GM19328 (cell line): Measurements from ENCODE around the gene PPP1R13L.

Source experiments
- ATAC-seq: cut with Tn5 transposase; IDR thresholded peaks from one replicate; pipeline ENCODE4 v1.9.1; 2021; ENCODE audit warnings: mild to moderate bottlenecking, moderate library complexity; ENCODE audit not compliant: unreplicated experiment

Gene PPP1R13L

DNA sequence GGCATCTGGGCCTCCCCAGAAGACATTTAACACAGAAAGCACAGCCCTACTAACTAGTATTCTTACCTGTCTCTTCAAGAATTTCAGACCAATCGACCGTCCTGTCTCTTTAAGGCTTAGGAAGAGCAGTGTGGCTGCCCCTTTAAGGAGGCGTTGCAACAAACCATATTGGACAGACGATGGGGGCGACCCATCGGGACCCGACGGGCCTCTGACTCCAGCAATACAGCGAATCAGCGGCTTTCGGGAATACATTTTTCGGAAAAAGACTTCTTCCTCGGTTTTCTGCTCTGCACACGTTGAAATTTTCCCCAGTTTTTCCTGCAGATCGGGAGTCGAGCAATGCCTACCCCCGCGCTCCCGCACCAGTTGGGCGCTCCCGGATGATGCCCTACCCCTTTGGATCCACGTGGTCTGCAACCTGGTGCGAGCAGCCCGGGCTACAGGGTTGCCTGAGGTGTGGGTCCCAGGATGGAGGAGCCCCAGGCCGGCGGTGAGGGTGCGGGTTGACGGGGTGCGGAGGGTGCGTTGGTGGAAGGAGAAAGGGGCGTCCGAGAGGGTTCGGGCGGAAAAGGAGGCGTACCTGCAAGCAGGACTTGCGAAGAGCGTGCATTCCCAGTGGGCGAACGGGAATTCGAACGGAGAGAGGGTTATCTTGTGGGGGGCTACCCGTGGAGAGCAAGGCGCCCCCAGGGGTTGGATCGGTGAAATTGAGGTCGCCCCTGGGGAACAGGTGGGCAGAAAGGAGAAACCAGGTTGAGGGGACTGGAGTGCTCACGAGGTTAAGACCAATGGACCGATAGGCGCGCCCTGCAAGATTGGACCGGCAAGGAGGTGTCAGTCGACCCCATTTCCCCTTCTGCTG lies 1.6 kb upstream of the PPP1R13L start, which contains the start of gene POLR1G:
Gene POLR1G, plus strand, starts transcription at position 419 of the 865 bp plus-strand sequence. Its CDS starts 53 bp downstream, at position 472.
- ATAC-seq, result peak; percentile 80

DNA sequence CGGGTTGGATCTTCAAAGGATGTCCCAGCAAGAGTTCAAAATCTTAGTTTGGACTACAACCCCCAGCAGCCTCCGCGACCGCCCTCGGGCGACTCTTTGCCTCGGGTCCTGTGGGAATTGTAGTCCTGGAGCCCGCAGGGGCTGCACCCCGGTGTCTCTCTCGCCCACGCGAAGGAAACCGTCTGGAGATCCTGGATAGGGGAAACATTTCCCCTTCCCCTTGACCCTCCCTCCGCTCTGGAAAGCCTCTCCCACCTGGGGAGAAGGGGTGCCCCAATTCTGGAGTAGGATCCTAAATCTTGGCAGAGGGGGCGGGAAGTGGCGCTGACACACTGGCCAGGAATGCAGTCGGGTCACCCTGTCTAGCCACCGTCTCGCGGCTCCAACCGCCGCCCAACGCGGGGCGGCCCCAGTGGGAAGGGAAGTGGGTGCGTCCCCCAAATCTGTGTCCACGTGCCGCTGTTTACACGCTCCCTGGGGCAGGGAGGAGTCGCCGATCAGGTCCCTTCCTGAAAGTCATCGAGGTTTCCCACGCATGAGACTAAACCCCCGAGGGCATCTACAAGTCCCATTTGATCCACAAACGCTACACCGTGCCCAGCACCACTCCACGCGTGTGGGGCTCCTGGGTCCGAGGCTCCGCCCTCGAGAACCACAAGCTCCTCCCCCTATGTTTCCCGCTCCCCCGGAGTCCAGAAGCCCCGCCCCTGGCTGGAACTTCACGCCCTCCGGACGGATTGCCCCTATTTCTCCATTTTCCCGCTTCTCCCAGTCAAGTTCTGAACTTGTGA lies 761 bp upstream of the PPP1R13L start:
- ATAC-seq, result peak; percentile 40

DNA sequence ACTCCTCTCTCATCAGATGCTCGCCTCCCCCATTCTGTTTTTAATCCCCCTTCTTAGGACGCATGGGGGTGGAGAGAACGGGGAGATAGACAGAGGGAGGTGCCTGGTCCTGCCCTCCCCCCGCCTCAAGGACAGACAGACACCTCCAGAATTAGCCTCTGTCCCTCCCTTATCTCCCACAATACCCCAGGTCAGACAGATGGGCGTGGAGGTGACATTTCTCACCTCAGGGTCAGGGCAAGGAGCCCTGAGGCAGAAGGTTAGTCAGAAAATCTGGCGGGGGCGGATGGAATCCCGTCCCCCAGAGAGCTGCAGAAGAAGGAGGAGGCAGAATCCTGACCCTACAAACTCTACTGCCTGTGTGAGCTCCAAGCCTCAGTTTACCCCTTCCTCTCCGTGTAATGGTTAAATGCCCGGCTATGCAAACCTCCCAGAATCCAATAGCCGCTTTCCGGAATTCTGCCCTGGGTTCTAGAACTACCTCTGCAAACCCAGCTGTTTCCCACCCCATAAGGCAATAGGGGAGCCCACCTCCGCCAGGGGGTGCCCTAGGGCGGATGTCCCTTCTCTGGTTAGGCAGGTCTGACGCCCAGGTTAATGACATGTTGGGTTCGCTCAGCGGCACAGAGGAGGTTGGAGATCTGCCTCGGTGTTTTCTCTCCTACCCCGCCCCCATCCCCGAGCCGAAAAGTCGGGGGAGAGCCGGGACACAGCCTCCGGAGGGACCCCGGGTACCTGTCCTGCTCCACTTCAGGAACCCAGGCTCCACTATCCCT lies 900 bp downstream of the PPP1R13L start:
- ATAC-seq, result no peak

DNA sequence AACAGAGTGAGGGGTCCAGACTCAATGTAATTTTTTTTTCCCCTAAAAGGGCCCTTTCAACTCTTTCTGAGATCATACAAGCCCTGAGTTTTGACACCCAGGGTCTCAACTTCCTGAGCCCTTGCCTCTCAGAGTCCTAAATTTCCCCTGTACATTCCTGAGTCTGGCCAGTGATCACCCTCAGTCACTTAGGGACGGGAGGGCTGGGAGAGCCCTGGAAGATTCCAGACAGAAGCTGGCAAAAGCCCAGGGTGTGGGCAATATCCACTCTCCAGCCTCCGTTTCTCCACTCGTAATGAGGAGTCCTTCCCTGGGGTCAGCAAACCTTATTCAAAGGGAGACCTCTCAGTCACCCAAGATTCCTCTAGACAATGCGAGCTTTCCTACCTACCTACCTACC lies 1.6 kb downstream of the PPP1R13L start:
- no peak for ATAC-seq

DNA sequence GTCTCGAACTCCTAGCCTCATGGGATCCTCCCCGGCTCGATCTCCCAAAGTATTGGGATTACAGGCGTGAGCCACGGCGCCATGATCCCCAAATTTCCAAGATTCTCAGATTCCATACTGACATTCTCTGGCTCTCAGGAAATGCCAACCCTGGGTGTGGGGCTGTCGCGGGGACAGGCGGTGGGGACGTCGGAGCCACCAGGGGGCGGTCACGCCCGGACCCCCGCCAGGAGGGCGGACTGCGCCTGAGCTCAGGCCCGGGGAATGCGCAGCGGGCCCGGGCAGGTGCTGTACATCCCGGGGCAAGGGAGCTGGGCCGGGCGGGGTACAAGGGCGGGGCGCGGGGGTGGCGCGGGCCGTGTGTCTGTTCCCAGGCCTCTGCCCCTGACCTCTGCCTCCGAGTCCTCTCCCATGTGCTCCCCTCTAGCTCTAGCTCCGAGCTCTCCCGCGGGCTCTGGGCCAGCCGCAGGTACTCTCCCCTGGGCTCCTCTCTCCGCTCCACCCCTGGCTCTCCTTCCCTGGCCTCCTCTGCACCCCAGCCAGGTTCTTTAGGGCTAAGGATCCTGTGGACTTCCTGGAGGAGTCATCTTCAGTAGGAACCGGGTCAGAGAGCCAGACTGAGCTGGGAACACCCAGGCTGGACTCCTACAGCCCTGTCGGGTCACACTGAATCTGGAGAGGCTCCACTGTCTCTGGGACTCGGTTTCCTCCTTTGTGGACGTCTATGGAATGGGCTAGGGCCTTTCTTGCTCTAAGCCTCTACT lies 2.4 kb downstream of the PPP1R13L start:
- ATAC-seq, result no peak

DNA sequence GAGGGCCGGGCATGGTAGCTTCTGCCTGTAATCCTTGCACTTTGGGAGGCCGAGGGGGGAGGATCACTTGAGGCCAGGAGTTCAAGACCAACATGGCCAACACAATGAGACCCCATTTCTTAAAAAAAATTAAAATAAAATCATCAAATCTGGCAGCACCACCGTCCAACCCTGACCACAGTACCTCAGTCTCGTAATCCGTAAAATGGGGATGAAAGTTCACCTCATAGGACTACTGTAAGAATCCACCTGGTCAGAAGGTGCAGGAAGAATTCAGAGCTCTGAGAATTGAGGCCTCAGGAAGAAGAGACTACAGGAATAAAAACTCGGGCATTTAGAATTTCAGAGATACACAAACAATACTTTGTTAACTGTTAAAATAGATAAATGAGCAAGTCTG lies 3.1 kb downstream of the PPP1R13L start:
- no peak for ATAC-seq

DNA sequence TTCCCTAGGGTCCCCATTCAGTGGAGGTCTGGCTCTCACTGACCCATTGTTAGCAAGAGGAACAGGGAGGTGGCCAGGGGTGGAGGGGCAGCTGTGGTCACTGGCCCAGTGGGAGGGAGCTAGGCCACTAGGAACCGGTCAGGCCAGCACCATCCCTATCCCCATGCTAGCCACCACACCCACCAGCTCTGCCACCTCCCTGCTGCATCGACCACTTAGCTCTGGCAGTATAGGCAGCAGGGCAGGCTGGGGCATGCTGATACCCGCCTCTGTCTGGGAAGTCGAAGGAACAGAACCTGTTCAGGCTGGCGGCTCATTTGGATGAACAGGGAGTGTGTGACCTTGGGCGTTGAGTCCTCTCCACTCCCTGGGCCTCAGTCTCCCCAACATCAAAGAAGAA lies 4.7 kb downstream of the PPP1R13L start:
- ATAC-seq, result no peak

DNA sequence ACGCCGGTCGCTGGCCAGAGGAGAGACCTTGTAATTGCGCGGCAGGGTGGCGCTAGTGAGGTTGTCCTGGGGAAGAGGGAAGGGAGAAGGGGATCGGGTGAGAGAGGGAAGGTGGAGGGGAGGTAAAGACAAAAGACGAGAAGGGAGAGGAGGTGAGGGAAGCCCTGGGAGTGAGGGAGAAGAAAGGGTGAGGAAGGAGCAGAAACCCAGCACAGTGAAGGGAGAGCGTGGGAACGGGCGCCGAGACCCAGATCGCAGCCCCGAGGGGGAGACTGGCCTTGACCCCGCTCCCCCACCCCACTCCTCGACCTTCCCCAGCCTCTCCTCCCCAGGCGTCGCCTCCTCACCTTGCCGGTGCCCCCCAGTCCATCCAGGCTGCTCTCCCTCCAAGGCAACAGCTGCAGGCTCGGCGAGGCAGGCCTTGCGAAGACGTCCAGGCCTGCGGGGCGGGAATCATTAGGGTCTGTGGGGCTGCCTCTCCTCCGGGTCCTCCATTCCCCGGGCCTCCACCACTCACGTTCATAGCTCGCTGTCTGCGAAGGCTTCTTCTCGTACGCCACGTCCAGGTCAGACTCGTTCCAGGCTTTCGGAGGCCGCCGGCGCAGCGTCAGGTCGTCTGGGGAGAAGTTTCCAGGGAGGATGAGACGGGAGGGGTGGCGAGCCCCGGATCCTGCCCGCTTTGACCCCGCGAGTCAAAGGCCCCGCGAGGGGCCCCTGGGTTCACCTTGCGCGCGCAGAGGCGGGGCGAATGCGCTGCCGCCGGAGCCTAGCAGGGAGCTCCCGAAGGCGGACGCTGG lies 8.8 kb downstream of the PPP1R13L start:
- ATAC-seq, result no peak

DNA sequence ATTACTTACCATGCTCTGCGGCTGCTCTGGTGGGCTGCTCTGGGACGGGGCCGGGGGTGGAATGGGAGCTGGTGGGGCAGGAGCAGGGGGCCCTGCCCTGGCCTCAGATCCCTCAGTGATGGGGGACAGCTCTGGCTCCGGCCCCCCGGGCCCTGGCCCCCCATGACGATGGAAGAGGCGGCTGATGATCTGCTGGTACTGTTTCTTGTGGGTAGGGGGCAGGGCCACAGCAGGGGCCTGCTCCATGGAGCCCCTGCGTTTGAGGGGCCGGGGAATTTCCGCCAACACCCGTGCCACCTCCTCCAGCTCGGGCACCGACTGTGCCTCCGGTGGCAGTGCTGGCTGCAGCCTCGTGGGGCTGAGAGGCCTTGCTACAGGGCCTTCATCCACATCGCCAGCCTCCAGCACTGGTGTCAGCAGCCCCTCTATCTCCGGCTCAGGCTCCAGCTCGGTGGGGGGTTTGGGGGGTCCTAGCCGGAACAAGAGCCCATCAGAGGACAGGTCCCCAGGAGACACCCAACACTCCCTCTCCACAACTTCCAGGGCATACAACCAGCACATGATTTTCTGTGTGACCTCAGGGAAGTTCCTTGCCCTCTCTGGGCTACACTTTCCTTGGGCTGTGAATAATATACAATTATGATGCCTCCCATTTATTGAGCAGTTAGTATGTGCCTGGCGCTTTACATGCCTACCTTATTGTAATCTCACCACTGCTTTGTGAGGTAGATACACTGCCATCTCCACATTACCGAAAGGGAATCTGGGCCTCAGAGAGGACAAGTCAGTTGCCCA lies 12.8 kb downstream of the PPP1R13L start:
- ATAC-seq, result no peak

DNA sequence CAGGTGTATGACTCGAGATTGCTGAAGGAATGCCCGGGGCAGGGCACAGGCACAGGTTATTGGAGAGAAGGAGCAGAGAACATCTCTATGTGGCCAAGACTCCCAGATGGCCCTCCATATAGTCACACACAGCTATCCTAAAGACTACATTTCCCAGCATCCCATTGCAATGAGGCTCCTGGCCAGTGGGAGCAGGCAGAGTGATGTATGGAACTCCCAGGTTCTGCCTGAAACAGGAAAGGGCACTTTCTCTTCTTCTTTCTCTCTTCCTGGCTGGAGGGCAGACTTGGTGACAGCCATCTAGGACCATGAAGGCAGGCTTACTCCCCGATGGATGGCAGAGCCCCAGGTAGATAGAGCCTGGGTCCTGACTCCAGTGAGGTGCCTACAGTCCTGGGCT lies 13.5 kb downstream of the PPP1R13L start:
- ATAC-seq, result no peak

DNA sequence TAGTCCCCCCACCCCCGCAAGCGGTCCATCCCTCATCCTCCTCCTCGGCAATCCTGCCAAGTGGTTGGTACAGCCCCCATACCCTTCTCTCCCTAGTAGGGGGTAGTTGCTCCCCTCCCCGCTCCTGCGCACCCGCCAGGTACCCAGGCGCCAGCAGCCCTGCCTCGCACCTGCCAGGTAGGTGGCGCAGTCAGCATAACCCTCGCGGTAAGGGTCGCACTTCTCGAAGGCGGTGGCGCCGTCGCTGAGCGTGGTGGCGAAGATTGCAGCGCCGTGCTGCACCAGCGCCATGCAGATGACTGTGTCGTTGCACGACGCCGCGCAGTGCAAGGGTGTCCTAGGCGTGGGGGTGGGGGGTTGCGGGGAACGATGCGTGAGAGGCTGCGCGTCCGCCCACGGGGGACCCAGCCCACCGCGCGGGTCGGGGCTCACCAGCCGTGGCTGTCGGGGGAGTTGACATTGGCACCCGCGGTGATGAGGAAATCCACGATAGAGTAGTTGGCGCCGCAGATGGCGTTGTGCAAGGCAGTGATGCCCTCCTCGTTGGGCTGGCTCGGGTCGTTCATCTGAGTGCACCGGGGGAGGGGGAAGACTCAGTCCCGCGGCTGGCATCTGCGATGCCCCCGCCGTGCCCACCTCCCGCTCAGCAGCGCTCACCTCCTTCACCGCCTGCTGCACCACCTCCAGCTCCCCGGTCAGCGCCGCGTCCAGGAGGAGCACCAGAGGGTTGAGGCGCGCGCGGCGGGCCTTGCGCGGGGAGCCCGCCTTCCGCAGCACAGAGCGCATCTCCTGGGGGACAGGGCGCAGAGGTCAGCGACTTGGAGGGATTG lies 19.3 kb downstream of the PPP1R13L start:
- no peak for ATAC-seq

DNA sequence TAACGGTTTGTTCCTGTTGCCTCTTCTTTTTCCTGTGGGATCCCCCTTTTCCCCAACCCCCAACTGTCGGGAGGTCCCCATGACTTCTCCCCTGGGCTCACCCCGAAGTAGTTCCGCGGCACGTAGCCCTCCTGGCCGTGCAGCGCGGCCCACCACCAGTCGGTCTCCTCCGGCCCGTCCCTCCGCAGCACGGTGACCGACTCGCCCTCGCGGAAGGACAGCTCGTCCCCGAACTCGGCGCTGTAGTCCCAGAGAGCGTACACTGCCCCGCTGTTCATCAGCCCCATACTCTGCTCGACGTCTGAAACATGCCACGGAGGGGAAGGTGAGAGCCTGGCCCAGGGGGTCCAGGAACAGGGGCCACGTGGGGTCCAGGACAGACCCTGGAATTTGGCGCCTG lies 22.4 kb downstream of the PPP1R13L start:
- no peak for ATAC-seq

DNA sequence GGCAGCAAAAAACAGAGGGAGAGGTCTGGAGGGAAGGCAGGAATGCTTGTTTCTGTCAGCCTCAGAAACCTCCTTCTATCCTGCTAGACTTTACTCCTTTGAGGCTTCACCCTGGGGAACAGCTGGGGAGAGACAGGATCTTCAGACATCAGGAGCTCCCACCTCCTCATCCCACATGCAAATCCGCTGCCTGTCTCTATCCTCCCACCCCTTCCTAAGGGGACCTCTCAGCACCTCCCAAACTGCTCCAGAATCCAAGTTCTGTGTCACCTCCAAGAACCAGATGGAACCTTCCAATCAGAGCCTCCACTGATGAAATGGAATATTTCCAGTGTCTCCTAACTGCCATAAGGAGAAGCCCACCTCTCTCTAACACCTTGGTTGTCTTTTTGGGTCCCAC lies 24.8 kb downstream of the PPP1R13L start:
- ATAC-seq, result no peak

DNA sequence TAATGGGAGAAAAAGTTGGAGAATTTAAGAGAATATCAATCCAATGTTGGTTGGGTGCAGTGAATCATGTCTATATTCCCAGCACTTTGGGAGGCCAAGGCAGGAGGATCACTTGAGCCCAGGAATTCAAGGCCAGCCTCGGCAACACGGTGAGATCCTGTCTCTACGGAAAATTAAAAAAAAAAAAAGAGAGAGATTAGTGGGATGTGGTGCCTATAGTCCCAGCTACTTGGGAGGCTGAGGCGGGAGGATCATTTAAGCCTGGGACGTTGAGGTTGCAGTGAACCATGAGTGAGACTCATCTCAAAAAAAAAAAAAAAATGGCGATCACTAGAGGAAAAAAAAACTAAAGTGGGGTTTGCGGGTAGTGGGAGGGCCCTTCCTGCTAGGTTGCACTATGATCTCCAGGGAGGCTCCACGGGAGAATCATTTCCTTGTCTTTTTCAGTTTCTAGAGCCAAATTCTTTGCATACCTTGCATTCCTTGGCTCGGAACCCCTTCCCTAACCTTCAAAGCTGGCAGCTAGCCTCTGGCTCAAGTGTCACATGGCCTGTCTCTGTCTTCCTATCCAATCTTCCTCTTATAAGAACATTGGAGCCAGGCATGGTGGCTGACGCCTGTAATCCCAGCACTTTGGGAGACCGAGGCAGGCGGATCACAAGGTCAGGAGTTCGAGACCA lies 28.7 kb downstream of the PPP1R13L start:
- ATAC-seq, result no peak

DNA sequence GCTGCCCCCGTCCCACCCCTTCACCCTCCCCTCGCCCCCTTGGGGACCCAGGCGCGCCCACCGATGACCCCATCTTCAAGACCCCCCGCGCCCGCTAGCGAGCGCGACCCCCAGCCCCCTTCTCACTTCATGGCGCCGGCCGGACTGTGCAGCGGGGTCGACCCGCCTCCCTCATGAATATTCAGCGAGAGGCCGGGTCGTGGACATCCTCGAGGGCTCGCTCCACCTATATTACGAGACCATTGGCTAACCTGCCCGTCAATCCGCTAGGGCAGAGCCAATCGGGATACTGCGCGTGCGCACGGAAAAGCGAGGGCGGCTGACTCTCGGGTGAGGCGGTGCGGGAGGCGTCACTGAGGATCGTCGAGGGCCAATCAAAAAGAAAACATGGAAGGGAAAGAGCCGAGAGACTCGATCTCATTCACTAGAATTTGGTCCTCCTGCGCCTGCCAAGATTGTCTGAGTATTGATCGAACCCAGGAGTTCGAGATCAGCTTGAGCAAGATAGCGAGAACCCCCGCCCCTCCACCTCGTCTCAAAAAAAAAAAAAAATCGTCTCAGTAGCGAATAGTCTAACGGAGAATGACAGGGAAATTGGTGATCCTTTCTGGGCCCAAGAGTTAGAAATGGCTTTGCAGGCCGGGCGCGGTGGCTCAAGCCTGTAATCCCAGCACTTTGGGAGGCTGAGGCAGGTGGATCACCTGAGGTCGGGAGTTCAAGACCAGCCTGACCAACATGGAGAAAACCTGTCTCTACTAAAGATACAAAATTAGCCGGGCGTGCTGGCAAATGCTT lies 34.3 kb downstream of the PPP1R13L start, which contains the start of gene ERCC2:
Gene ERCC2, minus strand, starts transcription at position 164 of the 795 bp plus-strand sequence. Its CDS starts 33 bp downstream, at position 131.
- ATAC-seq, result peak; percentile 95

DNA sequence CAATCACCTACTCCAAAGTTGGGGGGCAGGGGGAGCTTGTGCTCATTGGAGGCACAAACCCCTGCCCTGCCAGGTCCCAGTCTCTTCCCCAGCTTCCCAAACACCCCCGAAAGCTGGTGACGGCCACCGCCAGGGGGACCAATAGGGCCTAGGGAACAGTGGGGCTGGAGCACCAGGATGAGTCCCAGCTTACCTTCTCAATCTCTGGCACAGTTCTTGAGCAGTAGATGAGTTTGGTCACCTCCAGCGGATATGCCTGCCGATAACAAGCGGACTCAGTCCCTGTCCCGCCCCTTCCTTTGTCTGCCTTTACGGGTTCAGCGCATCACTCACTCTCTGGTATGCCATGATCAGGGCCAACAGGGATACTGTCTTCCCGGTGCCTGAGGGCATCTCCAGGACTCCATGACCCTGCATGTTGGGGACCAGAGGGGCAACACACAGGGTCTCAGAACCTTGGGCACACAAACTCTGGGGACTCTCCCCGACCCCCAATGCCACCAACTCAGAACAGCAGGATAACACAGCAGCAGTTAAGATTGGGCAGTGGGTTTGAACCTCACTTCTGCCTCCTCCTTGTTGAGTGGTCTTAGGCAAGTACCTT lies 36.0 kb downstream of the PPP1R13L start:
- no peak for ATAC-seq
